GM12872 (cell line): ENCODE results near the gene VPS35L.

Source experiments
- CTCF ChIP-seq: IDR thresholded peaks from 3 replicates; pipeline ENCODE4 v1.5.1; 2011; ENCODE audit warnings: low read depth, mild to moderate bottlenecking, low read length, moderate library complexity; ENCODE audit not compliant: insufficient read depth

VPS35L gene

DNA sequence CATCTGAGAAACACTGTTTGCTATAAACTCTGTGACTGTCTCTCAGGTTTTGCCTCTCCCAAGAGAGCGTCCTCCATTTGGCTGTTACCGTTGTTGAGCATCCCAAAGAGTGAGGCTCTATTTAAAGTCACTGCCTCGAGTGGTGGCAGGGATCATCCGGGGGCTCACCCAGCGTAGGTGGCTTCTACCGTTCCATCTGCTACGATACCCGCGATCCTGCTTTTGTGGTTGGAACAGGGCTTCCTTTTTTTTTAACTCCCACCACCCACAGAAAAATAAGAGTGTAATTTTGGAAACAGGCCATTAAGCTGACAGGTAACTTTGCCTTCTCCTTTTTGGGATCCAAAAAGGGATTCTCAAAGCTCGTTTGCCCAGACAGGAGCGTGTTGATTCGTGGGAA lies 126.1 kb downstream of the VPS35L start:
- no peak for TF ChIP-seq CTCF

- no peak for TF ChIP-seq CTCF
Measured at GRCh38 chr16:19683453-19684236, 128.1 kb downstream of the VPS35L start.

- no peak for TF ChIP-seq CTCF
Measured at GRCh38 chr16:19685176-19685575, 129.7 kb downstream of the VPS35L start.

- no peak for TF ChIP-seq CTCF
Measured at GRCh38 chr16:19687279-19687678, 131.8 kb downstream of the VPS35L start.

DNA sequence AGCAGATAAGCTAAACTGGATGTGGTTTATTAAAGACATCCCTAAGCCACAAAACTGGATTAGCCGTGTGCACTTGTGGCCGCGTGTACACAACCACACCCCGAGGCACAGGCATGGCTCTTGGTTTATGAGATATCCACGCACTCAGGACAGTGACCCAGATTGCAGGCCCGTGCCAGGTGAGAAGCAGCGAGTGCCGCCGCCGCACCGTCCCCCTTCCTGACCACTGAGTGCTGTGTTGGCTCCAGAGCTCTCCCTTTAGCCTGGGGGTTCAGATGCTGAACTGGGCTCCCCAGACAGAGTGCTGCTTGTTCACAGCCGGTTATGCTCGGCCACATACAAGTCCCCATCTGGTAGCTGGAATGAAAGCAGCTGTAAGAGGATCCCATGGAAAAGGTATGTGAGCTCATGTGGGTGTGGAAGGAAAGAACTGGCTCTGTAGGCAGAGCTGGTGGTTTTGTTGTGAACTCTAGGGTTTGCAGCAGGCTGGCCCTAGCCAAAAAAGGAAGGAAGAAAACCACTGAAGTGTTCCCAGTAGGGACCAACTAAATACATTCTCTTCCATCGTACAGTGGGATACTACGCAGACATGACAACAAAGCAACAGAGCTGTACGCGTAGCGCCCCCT lies 133.0 kb downstream of the VPS35L start:
- no peak for TF ChIP-seq CTCF

GRCh38 chr16:19689342-19689741 lies 133.8 kb downstream of the VPS35L start:
- no peak for TF ChIP-seq CTCF

DNA sequence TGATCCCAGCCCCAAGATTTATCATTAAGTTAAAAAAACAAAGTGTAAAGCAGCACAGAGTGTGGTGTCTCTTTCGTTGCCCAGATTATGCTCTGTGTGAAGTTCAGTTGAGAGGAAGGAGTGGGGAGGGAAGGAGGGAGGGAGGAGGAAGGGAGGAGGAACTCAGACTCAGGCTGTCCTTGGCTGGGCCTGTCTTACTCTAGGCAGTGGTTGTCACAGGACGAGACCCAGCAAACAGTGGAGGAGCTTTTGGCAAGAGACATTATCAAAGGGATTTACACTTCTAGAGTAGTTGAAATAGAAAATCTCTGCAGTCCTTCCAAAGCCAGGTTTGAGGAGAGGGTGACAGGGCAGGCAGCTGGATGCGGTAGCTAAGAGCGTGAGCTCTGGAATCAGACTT lies 134.7 kb downstream of the VPS35L start:
- TF ChIP-seq CTCF, result no peak
